GM21526 (cell line): ENCODE data around the gene FOXF1.

Experiments
- ATAC-seq: cut with Tn5 transposase; IDR thresholded peaks from one replicate; pipeline ENCODE4 v1.9.1; 2021; ENCODE audit warnings: moderate library complexity; ENCODE audit not compliant: unreplicated experiment, low FRiP score

Gene FOXF1

GRCh38 chr16:86503830-86504229, 6.5 kb upstream of the FOXF1 start:
- ATAC-seq, result no peak

DNA sequence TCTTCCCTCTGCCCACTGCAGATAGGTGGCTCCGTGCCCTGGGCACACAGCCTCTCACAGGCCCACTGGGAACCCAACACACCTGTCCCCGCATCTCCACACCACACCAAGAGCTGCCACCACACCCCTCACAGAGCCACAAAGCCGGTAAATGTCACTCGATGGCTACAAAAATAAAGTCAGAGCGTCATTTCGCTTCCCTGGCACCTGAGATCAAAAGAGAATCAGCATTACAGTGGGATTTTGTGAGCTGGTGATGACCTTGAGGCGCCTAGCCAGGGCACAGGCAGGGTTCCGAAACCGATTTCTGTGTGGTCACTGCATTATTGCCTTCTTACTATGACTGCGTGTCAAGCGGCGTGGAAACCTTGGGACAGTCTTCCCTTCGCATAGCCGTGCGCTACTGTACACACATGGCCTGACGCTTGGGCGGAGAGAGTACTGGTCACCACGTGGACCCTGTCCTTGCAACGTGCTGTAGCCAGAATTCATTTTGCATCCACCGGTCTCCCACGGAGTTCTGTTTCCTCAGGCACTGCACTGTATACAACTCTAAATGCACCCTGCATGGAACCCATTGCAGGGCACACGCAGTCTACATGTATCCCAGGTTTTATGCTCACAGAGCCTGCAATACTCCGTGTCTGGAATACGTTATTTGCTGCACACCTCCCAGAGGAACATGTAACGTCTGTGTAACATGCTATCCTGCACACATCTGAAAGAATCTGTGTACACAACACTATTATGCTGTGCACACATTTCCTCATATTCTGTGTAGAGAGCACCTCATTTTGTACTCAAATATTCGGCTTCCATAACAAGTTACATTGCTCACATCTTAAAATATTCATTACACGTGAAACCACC, 5.8 kb upstream of the FOXF1 start:
- ATAC-seq, result no peak

DNA sequence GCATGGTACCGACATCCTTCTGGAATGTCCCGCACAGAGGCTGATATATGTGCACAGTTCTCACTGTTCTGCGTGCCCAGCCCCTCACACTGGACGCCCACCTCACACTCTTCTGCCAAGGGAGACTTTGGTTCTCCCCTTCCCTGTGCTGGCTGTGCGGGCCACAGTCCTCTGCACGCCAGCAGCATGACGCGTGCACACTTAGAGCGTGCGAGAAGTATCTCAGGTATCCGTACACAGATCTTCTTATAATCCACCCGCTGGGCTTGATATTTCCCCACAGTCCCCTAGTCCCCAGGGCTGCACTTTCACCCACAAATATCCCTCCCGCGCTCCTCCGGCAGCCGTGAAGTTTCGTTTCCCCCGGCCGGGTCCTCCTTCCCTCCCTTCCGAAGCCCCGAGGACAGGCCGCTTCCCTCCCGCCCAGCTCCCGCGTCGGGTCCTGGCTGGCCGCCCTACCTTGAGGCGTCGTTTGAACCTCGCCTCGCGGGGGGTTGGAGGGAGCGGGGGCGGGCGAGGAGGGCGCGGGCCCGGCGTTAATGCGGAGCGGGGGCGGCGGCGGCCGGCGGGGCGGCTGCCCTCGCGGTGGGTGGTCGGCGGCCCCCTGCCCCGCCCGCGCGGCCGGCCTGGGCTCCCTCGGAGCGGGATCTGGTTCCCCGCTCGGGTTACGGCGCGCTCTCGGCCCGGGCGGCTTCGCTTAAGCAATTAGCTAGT, 5.0 kb upstream of the FOXF1 start:
- no peak for ATAC-seq

DNA sequence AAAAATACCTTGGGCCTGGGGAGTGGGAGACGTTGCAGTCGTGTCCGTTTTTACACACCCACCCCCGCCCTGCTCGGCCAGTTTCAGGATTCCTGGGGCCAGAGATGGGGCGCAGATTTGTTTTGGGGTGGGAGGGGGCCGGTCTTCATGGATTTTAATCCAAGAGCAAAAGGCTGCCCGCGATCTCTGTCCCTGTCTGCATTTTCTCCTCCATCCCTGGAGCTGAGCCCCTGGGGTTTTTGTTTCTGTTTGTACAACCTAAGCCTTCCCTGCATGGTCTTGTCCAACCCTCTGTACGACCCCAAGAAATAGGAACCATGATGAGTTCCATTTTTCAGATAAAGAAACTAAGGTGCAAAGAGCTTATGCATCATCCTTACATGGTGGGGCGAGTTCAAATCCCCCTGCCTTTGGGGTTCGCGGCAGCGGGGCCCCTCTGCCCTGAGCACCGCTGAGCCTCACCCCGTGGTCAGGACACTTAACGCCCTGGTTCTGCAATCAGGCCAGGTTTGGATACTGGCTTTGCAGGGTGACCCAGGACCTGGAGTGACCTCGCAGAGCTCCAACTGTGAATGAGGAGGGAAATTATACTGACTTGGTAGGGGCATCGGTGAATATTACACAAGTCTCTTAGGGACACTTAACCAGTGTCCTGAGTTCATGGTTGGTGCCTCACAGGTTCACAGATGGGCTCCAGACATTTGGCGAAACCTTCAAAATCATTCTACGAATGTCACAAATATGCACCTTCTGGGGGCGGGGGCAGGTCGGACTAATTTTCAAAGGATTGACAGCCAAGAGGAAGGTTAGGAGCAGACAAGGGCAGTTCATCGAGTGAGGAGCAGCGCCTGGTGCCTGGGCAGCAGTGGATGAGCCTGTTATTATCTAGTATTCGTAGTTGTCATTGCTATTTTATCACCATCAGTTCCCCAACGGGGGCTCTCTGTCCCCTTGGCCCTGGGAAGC, 4.1 kb upstream of the FOXF1 start:
- no peak for ATAC-seq

GRCh38 chr16:86507173-86508027, 2.9 kb upstream of the FOXF1 start:
- no peak for ATAC-seq

GRCh38 chr16:86508028-86508946, 2.0 kb upstream of the FOXF1 start:
- ATAC-seq, result no peak

DNA sequence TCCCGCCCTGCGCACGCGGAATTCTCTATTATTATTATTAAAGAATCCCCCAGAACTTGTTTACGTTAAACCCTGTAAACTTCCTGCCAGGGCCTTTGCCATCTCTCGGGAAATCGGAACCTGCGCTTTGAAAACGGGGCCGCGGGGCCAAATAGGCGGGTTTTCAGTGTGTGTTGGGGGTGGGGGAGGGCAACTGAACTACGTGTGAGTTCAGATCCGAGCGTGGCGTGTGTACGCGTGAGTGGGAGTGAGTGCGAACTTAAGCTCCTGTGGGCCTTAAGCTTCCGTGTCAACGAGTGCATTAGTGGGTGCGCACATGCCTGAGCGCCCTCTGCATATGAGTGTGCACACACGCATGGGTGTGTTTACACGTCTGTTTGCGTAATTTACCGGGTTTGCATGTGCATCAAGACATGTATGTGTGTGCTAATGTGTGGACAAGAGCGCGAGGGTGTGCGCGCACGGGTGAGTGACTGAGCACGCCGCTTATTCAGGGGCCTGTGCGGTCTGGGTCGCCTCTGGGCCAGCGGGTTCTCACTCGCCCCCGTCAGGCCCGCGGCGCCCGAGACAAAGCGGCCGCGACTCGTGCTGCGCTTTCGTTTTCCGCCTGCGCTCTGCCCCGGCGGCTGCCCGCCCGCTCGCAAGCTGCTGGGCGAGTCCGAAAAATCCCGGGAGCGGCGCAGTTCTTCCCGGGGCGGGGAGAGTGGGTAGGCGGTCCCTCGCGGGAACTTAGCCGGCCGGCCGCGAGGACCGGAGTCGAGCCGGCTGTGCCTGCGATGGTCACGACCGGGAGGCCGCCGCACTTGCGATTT, 1.2 kb upstream of the FOXF1 start:
- no peak for ATAC-seq

- ATAC-seq, result no peak
Observed at GRCh38 chr16:86509759-86510464, 415 bp upstream of the FOXF1 start.

DNA sequence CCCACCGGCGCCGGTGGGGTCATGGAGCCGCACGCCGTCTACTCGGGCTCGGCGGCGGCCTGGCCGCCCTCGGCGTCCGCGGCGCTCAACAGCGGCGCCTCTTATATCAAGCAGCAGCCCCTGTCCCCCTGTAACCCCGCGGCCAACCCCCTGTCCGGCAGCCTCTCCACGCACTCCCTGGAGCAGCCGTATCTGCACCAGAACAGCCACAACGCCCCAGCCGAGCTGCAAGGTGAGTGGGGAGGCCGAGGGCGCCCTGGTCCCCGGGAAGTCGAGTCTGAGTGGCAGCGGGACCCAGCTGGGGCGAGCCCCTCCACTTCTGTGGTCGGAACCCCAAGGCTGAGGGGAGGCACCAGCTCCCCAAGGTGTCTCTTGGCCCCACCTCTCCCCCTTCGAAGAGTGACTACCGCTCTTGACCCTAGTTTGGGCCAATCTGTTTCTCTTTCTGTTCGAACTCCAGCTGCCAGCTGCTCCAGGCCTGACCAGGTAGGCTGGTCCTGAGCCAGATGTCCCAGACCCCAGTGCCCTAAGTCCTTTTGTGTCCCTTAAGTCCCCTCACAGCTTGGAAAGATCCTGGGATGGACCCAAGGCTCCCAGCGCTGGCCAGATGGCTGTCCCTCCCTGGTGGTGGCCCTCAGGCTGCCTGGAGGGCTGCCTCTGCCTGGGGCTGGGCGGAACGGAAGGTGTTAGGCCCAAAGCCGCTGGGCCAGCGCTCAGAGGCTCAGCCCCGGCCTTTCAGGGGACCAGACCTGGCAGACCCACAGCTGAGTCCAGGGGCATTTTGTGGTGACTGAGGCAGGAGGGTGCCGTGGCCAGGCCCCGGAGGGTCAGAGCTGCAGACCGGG, 1.2 kb downstream of the FOXF1 start:
- ATAC-seq, result no peak

DNA sequence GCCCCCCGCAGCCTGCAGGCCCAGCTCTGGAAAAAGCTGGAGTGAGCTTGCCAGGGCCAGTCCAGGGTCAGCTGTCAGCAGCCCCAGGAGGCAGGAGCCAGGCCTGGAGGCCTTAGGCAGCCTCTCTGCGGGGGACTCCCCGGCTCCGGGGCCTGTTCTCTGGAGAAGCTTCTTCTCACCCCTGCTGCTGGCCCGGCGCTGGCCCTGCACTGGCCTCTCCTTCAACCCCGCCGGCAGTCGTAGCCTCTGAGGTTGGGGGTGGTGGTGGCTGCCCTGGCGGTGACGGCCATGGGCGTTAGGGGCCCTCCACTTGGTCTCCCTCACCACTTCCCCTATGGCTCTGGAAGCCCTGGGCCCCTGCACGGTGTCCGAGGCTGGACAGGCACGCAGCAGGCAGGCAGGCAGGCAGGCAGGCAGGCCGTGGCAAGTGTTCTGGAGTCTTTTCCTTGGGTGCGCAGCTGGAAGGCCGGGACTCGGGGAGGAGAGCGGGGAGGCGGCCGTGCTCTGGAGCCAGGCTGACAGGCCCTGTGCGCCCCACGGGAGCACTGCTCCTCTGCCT, 2.1 kb downstream of the FOXF1 start:
- no peak for ATAC-seq

DNA sequence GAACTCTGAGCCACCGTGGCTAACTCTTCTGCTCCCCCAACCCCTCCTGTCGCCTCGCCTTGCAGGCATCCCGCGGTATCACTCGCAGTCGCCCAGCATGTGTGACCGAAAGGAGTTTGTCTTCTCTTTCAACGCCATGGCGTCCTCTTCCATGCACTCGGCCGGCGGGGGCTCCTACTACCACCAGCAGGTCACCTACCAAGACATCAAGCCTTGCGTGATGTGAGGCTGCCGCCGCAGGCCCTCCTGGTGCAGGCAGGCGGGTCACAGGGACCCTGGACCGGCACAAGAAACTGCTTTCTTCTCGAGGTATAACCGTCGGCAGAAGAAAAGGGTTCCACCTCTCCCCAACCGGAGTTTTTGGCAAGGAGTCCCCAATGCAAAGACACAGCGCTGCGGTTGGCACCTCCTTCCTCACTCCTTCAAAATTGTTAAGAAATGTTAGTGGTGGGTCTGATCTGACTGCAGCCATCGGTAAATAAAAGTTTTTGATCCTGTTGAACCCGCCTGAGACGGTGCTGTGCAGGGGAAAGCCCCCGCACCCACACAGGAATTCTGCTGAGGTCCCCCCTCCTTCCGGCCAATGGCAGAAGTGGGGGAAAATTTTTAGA, 2.6 kb downstream of the FOXF1 start:
- ATAC-seq, result no peak

DNA sequence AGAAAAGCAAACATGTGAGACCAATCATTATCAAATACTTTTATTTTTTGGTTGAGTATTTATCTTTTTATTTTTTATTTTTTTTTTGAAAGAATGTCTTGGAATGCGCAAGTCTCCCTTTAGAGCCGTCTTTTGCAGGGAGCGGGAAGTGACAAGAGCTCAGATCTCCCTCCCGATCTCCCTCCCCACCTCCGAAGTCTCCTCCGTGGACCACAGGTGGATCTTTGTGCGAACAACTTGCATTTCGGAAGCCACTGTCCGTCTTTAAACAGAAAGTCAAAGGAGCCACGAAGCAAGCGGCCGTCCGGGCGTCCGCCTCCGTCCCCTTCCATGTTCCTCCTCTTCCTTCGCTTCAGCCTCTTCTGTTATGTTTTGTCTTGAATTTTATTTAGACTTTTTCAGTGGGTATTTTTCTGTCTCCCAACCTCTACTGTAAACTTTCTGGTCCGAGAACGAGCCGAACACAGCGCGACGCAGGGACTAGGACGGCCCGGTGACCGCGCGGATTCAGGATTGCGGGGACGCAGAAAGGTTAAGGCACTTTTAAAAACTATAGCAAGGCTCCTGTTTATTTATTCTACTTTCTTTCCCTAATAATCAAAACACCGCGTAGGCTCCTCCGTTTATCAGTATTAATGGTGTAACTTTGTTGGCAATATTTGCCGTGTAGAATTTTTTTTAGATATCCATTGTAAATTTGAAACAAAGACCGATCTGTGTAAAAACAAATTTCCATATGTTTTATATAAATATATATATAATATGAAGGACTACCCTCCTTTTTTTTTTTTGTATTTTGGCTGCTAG, 3.3 kb downstream of the FOXF1 start:
- ATAC-seq, result no peak

DNA sequence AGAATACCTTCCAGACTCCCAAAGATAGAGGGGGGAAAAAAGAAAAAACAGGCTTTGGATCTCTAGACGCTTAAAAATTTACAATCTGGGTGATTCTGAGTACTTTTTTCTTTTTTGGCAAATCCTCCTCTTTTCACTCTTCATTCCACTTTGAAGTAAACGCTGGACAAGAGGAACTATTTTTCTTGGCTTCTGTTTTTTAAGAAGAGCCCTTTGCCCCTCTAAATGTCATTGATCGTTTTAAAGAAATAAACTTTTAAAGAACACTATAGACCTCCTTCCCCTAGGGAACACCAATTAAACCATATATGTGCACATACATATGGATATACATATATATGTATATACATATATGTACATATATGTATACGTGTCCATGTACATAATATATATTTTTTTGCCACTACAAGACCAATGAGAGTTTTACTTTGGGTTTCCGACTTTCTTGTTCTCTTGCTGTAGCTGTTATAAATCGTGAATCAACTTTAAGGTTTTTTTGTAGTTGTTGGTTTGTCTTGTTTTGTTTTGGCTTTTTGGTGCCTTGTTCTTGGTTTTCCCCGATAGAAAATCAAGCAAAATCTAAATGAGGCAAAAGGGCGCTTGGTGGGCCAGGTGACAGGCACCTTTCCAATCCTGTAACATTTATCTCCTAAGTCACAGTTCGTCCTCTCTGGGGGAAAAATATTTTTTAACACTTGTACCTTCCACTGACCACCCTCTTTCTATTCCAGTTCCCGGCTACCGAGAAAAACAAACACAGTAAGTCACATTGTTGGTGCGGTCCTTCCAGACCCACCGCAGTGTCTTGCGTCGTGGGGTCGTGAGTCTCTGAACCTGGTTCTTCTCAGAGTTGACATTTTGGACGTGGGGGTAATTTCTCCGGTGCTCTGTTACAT, 4.4 kb downstream of the FOXF1 start:
- no peak for ATAC-seq

- no peak for ATAC-seq
Observed at GRCh38 chr16:86515413-86515776, 5.1 kb downstream of the FOXF1 start.
